Cardiac muscle cell (in vitro differentiated cells and primary cell): ENCODE measurements around the gene CNTNAP2. TPM values are rescaled to one million over a fixed set of nuclear protein-coding genes. Genes with fewer than 3 reads are reported as not detected.

Experiments used
- DNase-seq, 2 donors: peaks; one replicate each; pipeline versions ENCODE4 v3.0.0 to v3.0.0-alpha.2; 2010 to 2017; ENCODE audit warnings: low read depth in 1 of 2, low spot score in 1 of 2
- H3K27ac ChIP-seq: fragments of 200-600 bp; sonication (generic); 2 replicates; pipeline ENCODE4 v1.5.1; 2016
- H3K27me3 ChIP-seq: fragments of 200-600 bp; sonication (generic); 2 replicates; pipeline ENCODE4 v1.6.0; 2016; ENCODE audit warnings: control low read depth
- H3K36me3 ChIP-seq: fragments of 200-600 bp; sonication (generic); 2 replicates; pipeline ENCODE4 v1.5.1; 2016; ENCODE audit warnings: control low read depth
- H3K4me1 ChIP-seq: fragments of 200-600 bp; sonication (generic); 2 replicates; pipeline ENCODE4 v1.8.1; 2017; ENCODE audit warnings: low read depth, mild to moderate bottlenecking, mixed run types
- H3K4me3 ChIP-seq: fragments of 200-600 bp; sonication (generic); 2 replicates; pipeline ENCODE4 v1.5.1; 2016; ENCODE audit warnings: mild to moderate bottlenecking
- H3K9me3 ChIP-seq: fragments of 200-600 bp; sonication (generic); 2 replicates; pipeline ENCODE4 v1.5.1; 2017; ENCODE audit warnings: low read depth, mild to moderate bottlenecking, control low read depth
- polyA plus RNA-seq: library from polyadenylated mRNA; unstranded; fragments of >200 nt; fragmentation: Nextera tagmentation; extraction: Ambion mirVana; gene quantifications from 2 replicates; pipeline ENCODE4 v1.2.1, GENCODE V29; 2016
- total RNA-seq: library from RNA; depleted of rRNA; stranded (reverse); fragments of >200 nt; gene quantifications from 2 replicates; pipeline ENCODE4 v1.2.3, GENCODE V29; 2016
- TF ChIP-seq, protein P1 (sequence below): IDR thresholded peaks from 2 replicates; pipeline ENCODE4 v1.5.1; 2012; ENCODE audit warnings: low read depth, mild to moderate bottlenecking, low read length

Gene CNTNAP2
- total and polyA plus RNA-seq, 2 experiments from 2014 or later, result 4.8 to 5.1 TPM

DNA sequence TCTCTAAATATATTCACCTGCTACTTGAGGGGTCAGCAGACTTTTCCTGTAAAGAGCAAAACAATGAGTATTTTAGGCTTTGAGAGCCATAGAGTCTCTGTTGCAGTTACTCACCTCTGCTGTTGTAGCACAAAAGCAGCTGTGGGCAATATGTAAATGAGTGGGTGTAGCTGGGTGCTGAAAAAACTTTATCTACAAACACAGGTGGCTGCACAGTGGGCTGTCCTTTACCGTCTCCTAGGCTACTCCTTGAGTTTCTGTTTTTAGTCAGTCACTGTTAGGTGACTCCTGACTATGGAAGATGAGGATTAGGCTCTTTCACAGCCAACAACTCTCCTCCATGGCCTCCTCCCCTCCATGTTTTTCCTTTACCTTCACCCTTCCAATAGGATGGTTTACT lies 2187.9 kb downstream of the CNTNAP2 start:
- TF ChIP-seq, protein P1, sequence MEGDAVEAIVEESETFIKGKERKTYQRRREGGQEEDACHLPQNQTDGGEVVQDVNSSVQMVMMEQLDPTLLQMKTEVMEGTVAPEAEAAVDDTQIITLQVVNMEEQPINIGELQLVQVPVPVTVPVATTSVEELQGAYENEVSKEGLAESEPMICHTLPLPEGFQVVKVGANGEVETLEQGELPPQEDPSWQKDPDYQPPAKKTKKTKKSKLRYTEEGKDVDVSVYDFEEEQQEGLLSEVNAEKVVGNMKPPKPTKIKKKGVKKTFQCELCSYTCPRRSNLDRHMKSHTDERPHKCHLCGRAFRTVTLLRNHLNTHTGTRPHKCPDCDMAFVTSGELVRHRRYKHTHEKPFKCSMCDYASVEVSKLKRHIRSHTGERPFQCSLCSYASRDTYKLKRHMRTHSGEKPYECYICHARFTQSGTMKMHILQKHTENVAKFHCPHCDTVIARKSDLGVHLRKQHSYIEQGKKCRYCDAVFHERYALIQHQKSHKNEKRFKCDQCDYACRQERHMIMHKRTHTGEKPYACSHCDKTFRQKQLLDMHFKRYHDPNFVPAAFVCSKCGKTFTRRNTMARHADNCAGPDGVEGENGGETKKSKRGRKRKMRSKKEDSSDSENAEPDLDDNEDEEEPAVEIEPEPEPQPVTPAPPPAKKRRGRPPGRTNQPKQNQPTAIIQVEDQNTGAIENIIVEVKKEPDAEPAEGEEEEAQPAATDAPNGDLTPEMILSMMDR, result no peak
- Histone ChIP-seq H3K4me1 (no peaks in the 10 kb centered on the region), H3K36me3 (no peaks in the 10 kb centered on the region), H3K27me3 (no peaks in the 10 kb centered on the region), H3K4me3 (no peak overlapping the region), H3K9me3 (no peaks in the 10 kb centered on the region), H3K27ac (no peak overlapping the region)
- DNase-seq, result no peak

DNA sequence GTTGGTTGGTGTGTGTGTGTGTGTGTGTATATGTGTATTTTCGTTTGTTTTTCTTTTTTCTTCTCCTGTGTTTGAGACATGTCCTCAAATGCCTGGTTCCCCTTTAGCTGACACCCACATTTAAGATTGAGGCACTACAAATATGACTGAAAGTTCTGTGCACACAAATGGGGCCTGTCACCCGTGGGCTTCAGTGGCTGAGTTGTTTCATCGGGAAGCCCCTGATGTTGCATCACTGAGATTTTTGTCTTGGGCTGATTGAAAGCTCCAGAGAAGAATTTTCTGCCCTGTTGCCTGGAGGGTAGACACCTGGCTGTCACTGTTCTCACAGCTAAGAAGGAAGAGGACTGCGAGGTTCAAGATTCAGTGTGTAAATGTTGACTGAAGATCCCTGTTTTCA lies 2190.2 kb downstream of the CNTNAP2 start:
- H3K27me3 ChIP-seq, result no peaks in the 10 kb centered on the region
- no peaks in the 10 kb centered on the region for H3K9me3 ChIP-seq
- TF ChIP-seq, protein P1, result no peak
- no peaks in the 10 kb centered on the region for H3K4me1 ChIP-seq
- no peak for DNase-seq
- no peaks in the 10 kb centered on the region for H3K36me3 ChIP-seq
- no peak overlapping the region for H3K4me3 ChIP-seq
- H3K27ac ChIP-seq, result no peak overlapping the region

DNA sequence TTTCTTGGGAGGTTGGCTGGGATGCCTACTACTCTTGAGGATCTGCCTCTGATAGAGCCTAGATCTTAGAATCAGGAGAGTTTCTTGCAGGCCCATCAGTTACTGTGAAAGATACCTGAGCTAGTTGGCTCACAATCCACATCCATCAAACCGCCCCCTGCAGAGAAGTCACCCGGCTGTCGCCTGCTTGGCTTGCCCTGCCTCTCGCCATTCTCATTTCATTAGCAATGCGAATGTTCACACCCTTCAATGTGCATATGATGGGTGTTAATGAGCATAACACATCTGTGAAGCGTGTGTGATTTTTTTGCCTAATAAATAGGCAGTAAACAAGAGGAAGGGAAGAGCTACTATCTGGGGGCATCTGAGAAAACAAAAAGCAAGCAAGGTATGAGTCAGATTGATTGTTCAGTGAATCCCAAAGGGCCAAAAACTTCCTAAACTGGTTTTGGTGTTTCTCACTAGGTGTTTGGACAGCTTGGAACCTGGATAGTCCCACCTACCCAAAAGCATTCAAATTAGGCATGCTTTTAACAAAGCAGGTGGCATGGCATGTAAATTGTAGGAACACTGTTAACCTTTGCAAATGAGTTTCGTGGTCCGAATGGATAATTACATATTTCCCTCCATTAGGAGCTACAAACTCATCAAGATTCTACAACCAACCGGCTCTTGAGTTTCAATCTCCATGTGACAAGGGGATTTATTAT lies 2201.7 kb downstream of the CNTNAP2 start:
- TF ChIP-seq, protein P1, result no peak
- Histone ChIP-seq H3K27ac (no peak overlapping the region), H3K4me3 (no peak overlapping the region), H3K27me3 (no peaks in the 10 kb centered on the region), H3K36me3 (no peaks in the 10 kb centered on the region), H3K4me1 (no peaks in the 10 kb centered on the region), H3K9me3 (no peaks in the 10 kb centered on the region)
- DNase-seq, result no peak

DNA sequence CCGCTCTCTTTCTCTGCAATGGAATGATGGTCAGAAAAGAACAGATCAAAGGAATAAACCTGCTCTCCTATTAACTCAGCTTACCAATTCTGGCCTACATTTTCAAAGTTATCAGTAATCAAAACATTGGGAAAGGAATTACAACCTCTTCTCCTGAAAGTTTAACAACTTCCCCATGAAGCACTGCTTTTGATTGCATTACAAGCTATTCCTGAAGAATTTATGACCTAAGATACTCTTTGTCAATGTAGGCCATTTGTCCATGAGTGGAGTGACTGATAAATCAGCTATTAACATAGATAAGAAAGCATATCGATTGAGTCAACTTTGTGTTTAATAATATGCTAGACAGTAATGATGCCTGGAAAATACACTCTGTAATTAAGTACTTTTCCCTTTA lies 2202.2 kb downstream of the CNTNAP2 start:
- H3K9me3 ChIP-seq, result no peaks in the 10 kb centered on the region
- DNase-seq, result no peak
- H3K4me1 ChIP-seq, result no peaks in the 10 kb centered on the region
- no peaks in the 10 kb centered on the region for H3K27me3 ChIP-seq
- no peak overlapping the region for H3K4me3 ChIP-seq
- no peaks in the 10 kb centered on the region for H3K36me3 ChIP-seq
- TF ChIP-seq, protein P1, result no peak
- no peak overlapping the region for H3K27ac ChIP-seq

DNA sequence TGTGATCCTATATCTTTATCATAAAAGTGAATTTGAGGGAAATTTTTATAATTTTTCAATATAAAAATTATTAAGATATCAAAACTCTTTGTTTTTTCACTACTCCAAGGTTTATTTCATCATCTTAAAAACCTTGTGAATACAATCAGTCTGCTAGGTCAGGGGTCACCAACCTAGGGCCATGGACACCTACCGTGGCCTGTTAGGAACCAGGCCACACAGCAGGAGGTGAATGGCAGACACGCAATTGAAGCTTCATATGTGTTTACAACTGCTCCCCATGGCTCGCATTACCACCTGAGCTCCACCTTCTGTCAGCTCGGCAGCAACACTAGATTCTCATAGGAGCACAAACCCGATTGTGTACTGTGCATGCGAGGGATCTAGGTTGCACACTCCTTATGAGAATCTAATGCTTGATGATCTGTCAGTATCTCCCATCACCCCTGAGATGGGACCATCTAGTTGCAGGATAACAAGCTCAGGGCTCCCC lies 2202.8 kb downstream of the CNTNAP2 start:
- H3K4me3 ChIP-seq, result no peak overlapping the region
- TF ChIP-seq, protein P1, result no peak
- no peak for DNase-seq
- no peaks in the 10 kb centered on the region for H3K4me1 ChIP-seq
- H3K27ac ChIP-seq, result no peak overlapping the region
- H3K27me3 ChIP-seq, result no peaks in the 10 kb centered on the region
- no peaks in the 10 kb centered on the region for H3K9me3 ChIP-seq
- no peaks in the 10 kb centered on the region for H3K36me3 ChIP-seq
